Activated B cell treated with CpG ODN at 0.5 μM for 24 hours (primary cell): ENCODE data around the gene ATF7. TPM values are rescaled to one million over a fixed set of nuclear protein-coding genes. Genes with fewer than 3 reads are reported as not detected.

Experiments
- ATAC-seq: fragments of 200-7000 bp; cut with Tn5 transposase; one replicate; pipeline ENCODE4 v1.10.0; 2021; ENCODE audit warnings: low read depth, mild to moderate bottlenecking, moderate library complexity
- CTCF ChIA-PET: fragments of 350-600 bp; sonication (Branson Sonifier 250); formaldehyde crosslinking; loops from one replicate; lab custom pipeline; 2021; ENCODE audit warnings: antibody characterized with exemption; lab: Charles Lee
- POLR2A ChIA-PET: fragments of 350-600 bp; sonication (Branson Sonifier 250); formaldehyde crosslinking; loops from one replicate; lab custom pipeline; 2021; ENCODE audit warnings: antibody characterized with exemption; lab: Charles Lee
- DNase-seq: peaks from one replicate; pipeline ENCODE4 v3.0.0; 2022
- H3K27ac Mint-ChIP-seq: one replicate; pipeline ENCODE4 v1.8.0; 2020; ENCODE audit warnings: mixed read lengths
- H3K27me3 Mint-ChIP-seq: one replicate; pipeline ENCODE4 v1.8.0; 2021; ENCODE audit warnings: mixed read lengths
- H3K36me3 Mint-ChIP-seq: one replicate; pipeline ENCODE4 v1.8.0; 2021; ENCODE audit warnings: low read depth, mixed read lengths
- H3K4me1 Mint-ChIP-seq: one replicate; pipeline ENCODE4 v1.8.0; 2021; ENCODE audit warnings: mixed read lengths
- H3K4me3 Mint-ChIP-seq: one replicate; pipeline ENCODE4 v1.8.0; 2020; ENCODE audit warnings: mild to moderate bottlenecking, mixed read lengths
- H3K9me3 Mint-ChIP-seq: one replicate; pipeline ENCODE4 v1.8.0; 2020; ENCODE audit warnings: mixed read lengths
- intact Hi-C: fragments of 100-400 bp; cut with micrococcal nuclease; formaldehyde crosslinking; loops from one replicate; pipeline ENCODE4 v1.15.1; 2024
- total RNA-seq: library from RNA; stranded (reverse); gene quantifications from 2 replicates; pipeline ENCODE4 v1.2.3, GENCODE V29; 2022
- TF ChIP-seq, protein P1 (sequence below): fragments of 200-600 bp; IDR thresholded peaks from one replicate; pipeline ENCODE4 v1.8.0; 2022; ENCODE audit warnings: antibody characterized with exemption, mild to moderate bottlenecking

Gene ATF7
- 29.5 and 36.8 TPM in 2 replicates for total RNA-seq

DNA sequence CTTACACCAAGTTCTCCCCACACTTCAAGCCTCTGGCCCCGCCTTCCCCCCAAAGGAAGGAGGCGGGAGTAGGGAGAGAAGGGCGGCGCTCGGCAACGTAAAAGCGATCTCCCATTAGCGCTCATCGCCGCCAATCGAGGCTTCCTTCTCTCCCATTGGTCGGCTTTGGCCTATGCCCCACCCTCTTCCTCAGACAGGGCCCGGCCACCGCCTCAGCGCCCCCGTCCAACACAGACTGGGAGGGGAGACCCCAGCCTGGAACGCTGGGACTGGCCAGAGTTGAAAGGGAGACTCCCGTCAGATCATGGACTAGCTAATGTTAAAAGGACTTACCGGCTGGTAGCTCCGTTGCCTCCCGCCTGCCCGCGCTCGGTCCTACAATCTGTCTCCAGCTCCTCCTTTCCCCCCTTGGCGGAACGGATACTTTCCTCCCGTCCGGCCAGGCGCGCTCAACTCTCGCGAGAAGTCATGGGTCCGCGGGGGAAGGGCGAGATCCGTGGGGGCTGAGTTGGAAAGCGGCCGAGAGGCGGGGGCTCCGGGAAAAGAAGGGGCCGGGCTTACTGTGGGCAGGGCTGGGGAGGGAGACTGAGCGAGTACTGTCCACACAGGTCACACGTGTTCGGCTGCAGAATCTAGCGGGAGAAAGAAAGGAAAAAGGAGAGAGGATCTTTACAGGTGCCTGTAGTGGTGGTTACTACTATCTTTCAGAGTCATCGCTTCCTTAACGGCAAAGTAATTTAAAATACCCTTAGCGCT lies at the start of gene ATF7:
ATF7 (minus strand) TSS at position 437 of the 756 bp plus-strand sequence. CDS start 25,382 bp downstream, outside the sequence.
- peak; percentile 98 for DNase-seq
- H3K9me3 Mint-ChIP-seq = no peaks in the 10 kb centered on the region
- no peaks in the 10 kb centered on the region for H3K27me3 Mint-ChIP-seq
- peaks cover 43% of the 10 kb centered on the region for H3K4me1 Mint-ChIP-seq
- intact Hi-C loops = loop anchor here (1.0 kb wide), 7 partner anchors 8 to 654 kb away; partner anchors contain the start of genes ATP5MC2, CALCOCO1, CBX5 and HNRNPA1
- CTCF ChIA-PET = interaction anchor here (1.5 to 1.8 kb wide), 2 partner anchors 50 to 83 kb away, joined by 4 to 6 read pairs; partner anchors contain the start of gene ATP5MC2
- peak; percentile 91 for ATAC-seq
- peaks cover 13% of the 10 kb centered on the region for H3K36me3 Mint-ChIP-seq
- POLR2A ChIA-PET = interaction anchor here (0.5 to 1.2 kb wide), 6 partner anchors 9 to 620 kb away, joined by 3 to 10 read pairs (median 4); partner anchors contain the start of genes ATP5MC2 and EIF4B
- H3K27ac Mint-ChIP-seq = peak within 1 kb of the TSS; percentile 99
- TF ChIP-seq, protein P1, sequence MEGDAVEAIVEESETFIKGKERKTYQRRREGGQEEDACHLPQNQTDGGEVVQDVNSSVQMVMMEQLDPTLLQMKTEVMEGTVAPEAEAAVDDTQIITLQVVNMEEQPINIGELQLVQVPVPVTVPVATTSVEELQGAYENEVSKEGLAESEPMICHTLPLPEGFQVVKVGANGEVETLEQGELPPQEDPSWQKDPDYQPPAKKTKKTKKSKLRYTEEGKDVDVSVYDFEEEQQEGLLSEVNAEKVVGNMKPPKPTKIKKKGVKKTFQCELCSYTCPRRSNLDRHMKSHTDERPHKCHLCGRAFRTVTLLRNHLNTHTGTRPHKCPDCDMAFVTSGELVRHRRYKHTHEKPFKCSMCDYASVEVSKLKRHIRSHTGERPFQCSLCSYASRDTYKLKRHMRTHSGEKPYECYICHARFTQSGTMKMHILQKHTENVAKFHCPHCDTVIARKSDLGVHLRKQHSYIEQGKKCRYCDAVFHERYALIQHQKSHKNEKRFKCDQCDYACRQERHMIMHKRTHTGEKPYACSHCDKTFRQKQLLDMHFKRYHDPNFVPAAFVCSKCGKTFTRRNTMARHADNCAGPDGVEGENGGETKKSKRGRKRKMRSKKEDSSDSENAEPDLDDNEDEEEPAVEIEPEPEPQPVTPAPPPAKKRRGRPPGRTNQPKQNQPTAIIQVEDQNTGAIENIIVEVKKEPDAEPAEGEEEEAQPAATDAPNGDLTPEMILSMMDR = no peak
- H3K4me3 Mint-ChIP-seq = peak within 1 kb of the TSS; percentile 98

DNA sequence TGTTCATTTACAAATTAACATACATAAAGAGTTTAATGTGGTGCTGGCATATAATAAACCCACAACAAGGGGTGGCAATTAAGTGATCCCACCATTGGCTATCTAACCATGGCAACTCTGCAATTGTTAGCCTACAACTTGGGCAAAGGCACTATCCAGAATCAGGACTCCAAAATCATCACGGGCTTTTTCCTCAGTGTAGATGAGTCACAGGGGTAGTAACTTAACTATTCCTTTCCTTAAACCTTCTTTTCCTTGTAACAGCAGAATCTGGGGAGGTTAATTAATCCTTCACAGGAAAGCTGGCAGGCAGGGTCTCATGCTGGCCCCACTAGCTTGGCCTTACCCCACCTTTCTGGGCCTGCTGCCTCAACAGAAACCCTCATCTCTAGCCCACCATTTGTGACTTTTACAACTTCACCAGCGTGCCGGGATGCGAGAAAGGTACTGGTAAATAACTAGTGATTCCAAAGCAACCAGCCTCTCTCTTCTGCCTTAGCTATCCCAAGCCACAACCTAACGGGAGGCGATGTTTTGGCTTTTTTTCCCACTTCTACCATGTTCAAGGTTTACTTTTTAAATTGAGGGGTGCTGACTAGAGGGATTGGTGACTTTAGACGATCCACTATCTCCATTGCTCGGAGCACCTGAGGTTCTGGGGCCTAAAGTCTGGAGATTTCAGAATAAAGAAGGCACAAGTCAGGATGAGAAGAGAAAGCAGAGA lies 49.0 kb upstream of the ATF7 start:
- H3K36me3 Mint-ChIP-seq = peaks cover 41% of the 10 kb centered on the region
- peaks cover 17% of the 10 kb centered on the region for H3K27me3 Mint-ChIP-seq
- POLR2A ChIA-PET = interaction anchor here (0.6 to 2.8 kb wide), 20 partner anchors 8 to 669 kb away, joined by 3 to 33 read pairs (median 4); partner anchors contain the start of genes AAAS, ATF7, CALCOCO1 and CISTR

DNA sequence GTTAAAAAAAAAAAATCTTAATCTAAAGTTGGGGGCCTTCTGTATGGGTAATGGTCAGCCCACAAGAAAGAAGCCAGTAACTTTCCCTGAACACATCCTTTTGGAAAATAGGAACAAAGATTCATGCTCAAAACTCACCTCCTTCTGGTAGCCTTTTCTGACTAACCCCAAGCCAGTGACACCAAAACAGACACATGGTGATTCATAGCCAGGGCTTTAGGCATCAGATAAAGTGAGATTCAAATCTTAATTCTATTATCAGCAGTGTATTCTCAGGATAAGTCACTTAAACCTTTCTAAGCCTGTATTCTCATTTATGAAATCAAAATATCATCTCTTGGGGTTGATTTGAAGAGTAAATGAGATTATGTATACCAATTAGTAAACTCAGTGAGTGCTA lies 44.8 kb upstream of the ATF7 start:
- ChIA-PET CTCF (no interaction called here), POLR2A (interaction anchor here (0.7 kb wide), 2 partner anchors 115 to 135 kb away, joined by 3 read pairs; no protein-coding TSS in a partner anchor)
- H3K4me1 Mint-ChIP-seq = peaks cover 26% of the 10 kb centered on the region
- H3K27me3 Mint-ChIP-seq = peaks cover under 1% of the 10 kb centered on the region
- H3K36me3 Mint-ChIP-seq = peaks cover 73% of the 10 kb centered on the region
- H3K27ac Mint-ChIP-seq = no peak overlapping the region
- intact Hi-C loops = no loop called here
- H3K9me3 Mint-ChIP-seq = no peaks in the 10 kb centered on the region
- DNase-seq (no peak), ATAC-seq (no peak)
- H3K4me3 Mint-ChIP-seq = no peak overlapping the region
- TF ChIP-seq, protein P1 = no peak

More for the DNA sequence above, 49.0 kb upstream of the ATF7 start:
- CTCF ChIA-PET = interaction anchor here (0.6 to 4.8 kb wide), 13 partner anchors 23 to 136 kb away, joined by 3 to 79 read pairs (median 4); partner anchors contain the start of genes ATF7 and CALCOCO1
- DNase-seq (no peak), ATAC-seq (no peak)
- Mint-ChIP-seq H3K4me1 (peaks cover 30% of the 10 kb centered on the region), H3K9me3 (no peaks in the 10 kb centered on the region), H3K27ac (peak overlapping the region; percentile 97), H3K4me3 (peak overlapping the region; percentile 99)
- intact Hi-C loops = no loop called here
- TF ChIP-seq, protein P1 = no peak

DNA sequence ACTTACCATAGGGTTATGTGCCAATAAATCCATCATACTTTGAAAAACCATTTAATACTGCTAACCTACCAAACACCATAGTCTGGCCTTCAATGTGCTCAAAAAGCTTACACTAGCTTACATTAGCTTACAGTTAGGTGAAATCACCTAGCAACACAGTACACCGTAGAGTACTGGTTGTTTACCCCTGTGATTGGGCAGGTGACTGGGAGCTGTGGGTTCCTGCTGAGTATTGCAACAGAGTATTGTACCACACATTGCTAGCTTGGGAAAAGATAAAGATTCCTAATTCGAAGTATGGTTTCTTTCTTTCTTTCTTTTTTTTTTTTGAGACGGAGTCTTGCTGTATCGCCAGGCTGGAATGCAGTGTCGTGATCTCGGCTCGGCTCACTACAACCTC lies 44.1 kb upstream of the ATF7 start:
- TF ChIP-seq, protein P1 = no peak
- Mint-ChIP-seq H3K27me3 (no peaks in the 10 kb centered on the region), H3K9me3 (no peaks in the 10 kb centered on the region), H3K36me3 (peaks cover 74% of the 10 kb centered on the region), H3K4me1 (peaks cover 19% of the 10 kb centered on the region), H3K27ac (no peak overlapping the region), H3K4me3 (no peak overlapping the region)
- no peak for DNase-seq
- CTCF ChIA-PET = no interaction called here
- intact Hi-C loops = no loop called here
- POLR2A ChIA-PET = interaction anchor here (0.7 kb wide), 1 partner anchor 114 kb away, joined by 3 read pairs; no protein-coding TSS in a partner anchor
- ATAC-seq = no peak
